Fibroblast of the aortic adventitia (primary cell): Measurements from ENCODE around the gene C12orf56. TPM values are rescaled to one million over a fixed set of nuclear protein-coding genes. Genes with fewer than 3 reads are reported as not detected.
A peak's percentile ranks its signal among the peaks of the same experiment; 100 is the strongest.

Source experiments
- DNase-seq: peaks from one replicate; pipeline ENCODE4 v3.0.0-alpha.2; 2010; ENCODE audit warnings: low read depth
- H3K4me3 ChIP-seq: 2 replicates; pipeline ENCODE4 v1.5.1; 2011; ENCODE audit warnings: low read depth, mild to moderate bottlenecking, control low read depth, low read length, moderate library complexity
- total RNA-seq: library from RNA; depleted of rRNA; stranded (reverse); fragments of >200 nt; gene quantifications from 2 replicates; pipeline ENCODE4 v1.2.3, GENCODE V29; 2012; ENCODE audit warnings: low replicate concordance
- TF ChIP-seq, protein P1 (sequence below): IDR thresholded peaks from 2 replicates; pipeline ENCODE4 v1.5.1; 2011; ENCODE audit warnings: mild to moderate bottlenecking, low read length, control low read depth, inconsistent platforms; ENCODE audit not compliant: insufficient read depth

The C12orf56 gene
- total RNA-seq, 1 donor: 4.0 TPM

DNA sequence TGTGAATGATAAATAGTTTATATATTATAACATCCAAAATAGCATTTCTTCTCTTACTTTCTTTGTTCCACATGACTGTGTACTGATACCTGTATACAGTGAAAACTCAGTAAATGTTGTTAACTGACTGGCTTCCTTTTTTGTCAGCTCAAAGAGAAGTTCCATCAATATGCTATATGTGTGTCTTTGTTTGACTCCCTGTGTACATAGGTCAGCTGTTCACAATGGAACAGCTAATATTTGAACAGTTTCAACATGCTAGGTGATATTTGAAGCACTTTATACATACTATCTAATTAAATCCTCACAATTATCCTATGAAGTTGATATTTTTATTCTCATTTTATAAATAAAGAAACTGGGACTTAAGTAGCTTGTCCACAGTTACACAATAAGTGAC is 153.2 kb downstream of the C12orf56 start:
- DNase-seq: no peak
- H3K4me3 ChIP-seq: no peak overlapping the region
- TF ChIP-seq, protein P1, sequence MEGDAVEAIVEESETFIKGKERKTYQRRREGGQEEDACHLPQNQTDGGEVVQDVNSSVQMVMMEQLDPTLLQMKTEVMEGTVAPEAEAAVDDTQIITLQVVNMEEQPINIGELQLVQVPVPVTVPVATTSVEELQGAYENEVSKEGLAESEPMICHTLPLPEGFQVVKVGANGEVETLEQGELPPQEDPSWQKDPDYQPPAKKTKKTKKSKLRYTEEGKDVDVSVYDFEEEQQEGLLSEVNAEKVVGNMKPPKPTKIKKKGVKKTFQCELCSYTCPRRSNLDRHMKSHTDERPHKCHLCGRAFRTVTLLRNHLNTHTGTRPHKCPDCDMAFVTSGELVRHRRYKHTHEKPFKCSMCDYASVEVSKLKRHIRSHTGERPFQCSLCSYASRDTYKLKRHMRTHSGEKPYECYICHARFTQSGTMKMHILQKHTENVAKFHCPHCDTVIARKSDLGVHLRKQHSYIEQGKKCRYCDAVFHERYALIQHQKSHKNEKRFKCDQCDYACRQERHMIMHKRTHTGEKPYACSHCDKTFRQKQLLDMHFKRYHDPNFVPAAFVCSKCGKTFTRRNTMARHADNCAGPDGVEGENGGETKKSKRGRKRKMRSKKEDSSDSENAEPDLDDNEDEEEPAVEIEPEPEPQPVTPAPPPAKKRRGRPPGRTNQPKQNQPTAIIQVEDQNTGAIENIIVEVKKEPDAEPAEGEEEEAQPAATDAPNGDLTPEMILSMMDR: no peak

DNA sequence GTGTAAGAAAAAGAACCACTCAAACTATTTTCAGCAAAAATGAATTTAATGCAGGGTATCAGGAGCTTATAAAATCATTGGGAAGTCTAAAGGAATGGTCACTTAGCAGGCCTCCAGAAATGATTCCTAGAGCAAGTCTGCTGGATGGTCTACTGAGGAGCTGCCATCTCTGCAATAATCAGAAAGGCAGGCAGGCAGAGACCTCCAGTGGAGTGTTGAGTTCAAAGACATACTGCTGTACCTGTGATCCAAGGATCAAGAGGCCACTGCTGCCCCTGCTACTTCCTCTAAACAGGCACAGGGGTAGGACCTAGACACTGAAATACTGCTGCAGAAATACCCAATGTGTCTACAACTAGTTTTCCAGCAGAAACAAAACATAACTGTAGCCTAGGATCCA is 154.0 kb downstream of the C12orf56 start:
- no peak overlapping the region for H3K4me3 ChIP-seq
- DNase-seq: peak; percentile 51
- TF ChIP-seq, protein P1: peak; percentile 23

DNA sequence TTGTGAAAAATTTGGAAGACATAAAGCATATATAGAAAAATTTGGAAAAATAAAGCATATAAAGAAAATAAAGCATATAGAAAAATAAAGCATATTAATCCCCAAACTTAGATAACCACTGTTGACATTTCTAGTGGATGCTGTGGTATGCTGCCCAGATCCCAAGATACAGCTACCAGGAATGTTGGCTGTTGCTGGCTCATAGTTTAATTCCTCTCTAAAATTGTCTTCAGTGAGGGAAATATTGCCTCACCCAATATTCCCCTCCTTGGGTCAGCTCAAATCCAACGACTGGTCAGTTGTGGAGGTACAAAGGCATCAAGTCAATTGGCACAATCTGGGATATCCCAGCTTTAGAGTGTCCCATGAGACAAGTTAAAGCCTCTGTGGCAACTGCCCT is 158.4 kb downstream of the C12orf56 start:
- peak; percentile 31 for DNase-seq
- no peak overlapping the region for H3K4me3 ChIP-seq
- TF ChIP-seq, protein P1: no peak

DNA sequence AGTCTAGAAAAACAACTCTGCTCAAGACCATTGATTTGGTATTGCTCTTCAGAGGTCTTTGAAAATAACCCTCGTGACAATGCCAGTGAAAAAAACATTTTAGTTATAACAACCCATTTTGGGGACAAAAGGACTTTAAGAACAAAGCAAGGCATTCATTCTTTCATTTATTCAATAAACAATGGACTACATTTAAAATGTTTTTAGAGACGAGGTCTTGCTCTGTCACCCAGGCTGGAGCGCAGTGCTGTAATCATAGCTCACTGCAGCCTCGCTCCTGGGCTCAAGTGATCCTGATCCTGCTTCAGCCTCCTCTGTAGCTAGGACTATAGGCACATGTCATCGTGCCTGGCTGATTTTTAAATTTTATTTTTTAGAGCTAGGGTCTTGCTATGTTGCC is 160.8 kb downstream of the C12orf56 start:
- DNase-seq: no peak
- no peak overlapping the region for H3K4me3 ChIP-seq
- TF ChIP-seq, protein P1: no peak

DNA sequence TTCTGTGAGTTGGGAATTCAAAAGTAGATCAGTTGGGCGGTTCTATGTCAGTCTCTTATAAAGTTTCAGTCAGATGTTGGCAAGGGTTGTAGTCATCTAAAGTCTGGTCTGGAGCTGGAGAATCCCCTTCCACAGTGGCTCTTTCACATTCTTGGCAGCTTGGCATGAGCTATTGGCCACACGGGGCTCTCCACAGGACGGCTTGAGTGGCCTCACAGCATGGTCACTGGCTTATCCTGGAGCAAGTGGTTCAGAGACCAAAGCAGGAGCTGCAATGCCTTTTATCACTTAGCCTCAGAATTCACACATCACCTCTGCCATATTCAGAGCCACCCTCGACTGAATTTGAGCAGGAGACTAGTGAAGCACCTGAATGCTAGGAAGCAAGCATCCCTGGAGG is 161.3 kb downstream of the C12orf56 start:
- H3K4me3 ChIP-seq: no peak overlapping the region
- TF ChIP-seq, protein P1: no peak
- no peak for DNase-seq

DNA sequence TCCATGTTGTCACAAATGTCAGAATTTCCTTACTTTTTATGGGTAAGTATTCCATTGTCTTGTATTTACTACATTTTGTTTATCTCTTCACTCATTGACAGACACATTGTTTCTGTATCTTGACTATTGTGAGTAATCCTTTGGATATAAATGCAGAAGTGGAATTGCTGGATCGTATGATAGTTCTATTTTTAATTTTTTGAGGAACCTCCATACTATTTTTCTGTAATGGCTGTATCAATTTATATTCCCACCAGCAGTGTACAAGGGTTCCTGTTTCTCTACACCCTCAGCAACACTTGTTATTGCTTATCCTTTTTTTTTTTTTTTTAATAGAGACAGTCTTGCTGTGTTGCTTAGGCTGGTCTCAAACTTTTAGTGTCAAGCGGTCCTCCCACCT is 164.9 kb downstream of the C12orf56 start:
- no peak overlapping the region for H3K4me3 ChIP-seq
- TF ChIP-seq, protein P1: no peak
- peak; percentile 10 for DNase-seq

DNA sequence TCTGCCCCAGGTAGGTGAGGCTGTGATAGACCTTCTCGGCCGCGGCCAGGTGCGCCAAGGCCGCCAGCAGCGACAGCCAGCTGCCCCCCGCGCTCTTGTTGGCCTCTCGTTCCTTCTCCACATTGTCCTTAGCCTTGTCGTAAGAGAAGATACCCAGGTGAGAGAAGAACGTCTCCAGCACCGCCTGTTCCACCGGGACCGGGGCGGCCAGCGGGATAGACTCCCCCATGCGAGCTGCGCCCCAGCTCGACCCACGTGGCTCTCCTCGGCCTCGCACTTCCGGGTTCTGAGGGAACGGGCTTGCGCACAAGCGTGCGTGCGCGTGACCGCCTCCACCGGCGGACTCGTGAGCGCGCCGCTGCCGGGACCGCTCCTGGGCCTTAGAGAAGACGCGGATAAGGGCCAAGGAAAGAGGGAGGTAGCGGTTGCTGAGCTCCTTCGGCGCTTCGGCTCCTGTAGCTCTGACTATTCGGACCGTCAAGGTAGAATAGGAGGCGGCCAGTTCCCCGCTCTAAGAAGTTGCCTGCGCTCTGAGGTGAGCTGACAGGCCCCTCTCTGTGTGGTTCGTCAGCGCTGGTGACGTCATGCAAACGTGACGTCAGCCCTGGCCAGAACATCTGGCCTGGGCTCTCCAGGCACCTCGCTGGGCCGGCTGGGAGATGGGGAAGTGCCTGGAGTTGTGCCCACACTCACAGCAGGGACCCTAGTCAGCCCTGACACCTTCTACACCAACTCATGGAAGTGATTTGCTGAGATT is 168.4 kb downstream of the C12orf56 start, which contains the start of gene KICS2:
TSS of gene KICS2 (minus strand) at position 288 of the 757 bp plus-strand sequence. CDS start at position 229, 59 bp downstream.
- H3K4me3 ChIP-seq: peak within 1 kb of the TSS; percentile 91
- TF ChIP-seq, protein P1: no peak
- peak; percentile 92 for DNase-seq
